ENCODE measurements around the gene SPATS2. TPM values are rescaled to one million over a fixed set of nuclear protein-coding genes. Genes with fewer than 3 reads are reported as not detected.

SPATS2 gene
- total and polyA plus RNA-seq, 2 donors (not counting 3 experiments of a cell fraction or from before 2014, with no cell fraction given), result 55.8 to 66.5 TPM

GRCh38 chr12:49553512-49554088 is 186.3 kb downstream of the SPATS2 start:
- H3K27me3 ChIP-seq (ENCODE audit: control insufficient read depth in 2 of 2, insufficient read depth in 2 of 2, low read length in 2 of 2), result peaks cover 0 to 2% of the 10 kb centered on the region in 2 experiments
- dilution Hi-C loops (cut with MboI; ENCODE audit: extremely low pct_ligation_motif_present, low sequenced_read_pairs), result no loop called here
- no peak overlapping the region for H3K27ac ChIP-seq (ENCODE audit: insufficient read depth, low read depth, low read length)
- intact Hi-C loops (cut with micrococcal nuclease), result loop anchor here (1.0 kb wide), 1 partner anchor 27 kb away; no protein-coding TSS in a partner anchor
- H3K4me3 ChIP-seq (replicated peaks in 1 of 3; ENCODE audit: insufficient read depth in 1 of 3, low read depth in 1 of 3, low read length in 3 of 3), result no peak overlapping the region
- H4K20me1 ChIP-seq (replicated peaks; ENCODE audit: control insufficient read depth, extremely low read depth, insufficient read depth, low read length), result no peaks in the 10 kb centered on the region
- TF ChIP-seq GATA2 (IDR thresholded peaks at IDR 0.05; ENCODE audit: insufficient read depth, insufficient read length, low read depth, low read length) (no peak), MAX (IDR thresholded peaks at IDR 0.05; ENCODE audit: insufficient read depth, insufficient read length) (no peak), CTCF (IDR thresholded peaks at IDR 0.05; ENCODE audit: extremely low read depth in 1 of 2, insufficient read depth in 1 of 2, low read depth in 1 of 2, low read length in 2 of 2) (peak; percentile 30 to 34), JUN (IDR thresholded peaks at IDR 0.05; ENCODE audit: borderline replicate concordance, insufficient read depth, insufficient read length, low read depth) (no peak), MYC (IDR thresholded peaks at IDR 0.05; ENCODE audit: low read depth, low read length) (no peak)
- DNase-seq (ENCODE audit: low read depth, low spot score) (peak; percentile 44), FAIRE-seq (peak; percentile 57)
- H3K4me2 ChIP-seq (ENCODE audit: insufficient read depth, low read length), result no peak overlapping the region
- peaks cover 0 to 7% of the 10 kb centered on the region in 2 experiments for H3K36me3 ChIP-seq (ENCODE audit: control insufficient read depth in 2 of 2, extremely low read depth in 1 of 2, insufficient read depth in 2 of 2, low read length in 2 of 2)
- H3K9me3 ChIP-seq (replicated peaks; ENCODE audit: control insufficient read depth, insufficient read depth, low read length), result no peaks in the 10 kb centered on the region
- H3K4me1 ChIP-seq (ENCODE audit: control insufficient read depth, extremely low read depth, insufficient read depth, low read length), result peaks cover 6% of the 10 kb centered on the region
- H3K9me1 ChIP-seq (replicated peaks; ENCODE audit: control insufficient read depth, extremely low read depth, insufficient read depth, low read length), result no peaks in the 10 kb centered on the region
- H3K9ac ChIP-seq (replicated peaks; ENCODE audit: extremely low read depth, insufficient read depth, low read length), result no peak overlapping the region
- no peak overlapping the region for H2AFZ ChIP-seq (ENCODE audit: low read depth, low read length)
- no peaks in the 10 kb centered on the region for H3K79me2 ChIP-seq (ENCODE audit: control insufficient read depth, insufficient read depth, low read length)
- POLR2A ChIA-PET, result interaction anchor here (0.6 kb wide), 1 partner anchor 70 kb away, joined by 5 read pairs; the partner anchor contains the start of gene PRPF40B
- no TSS peak for BruUV-seq (replicated peaks)
- CTCF ChIA-PET, result interaction anchor here (0.9 to 6.9 kb wide), 12 partner anchors 9 to 265 kb away, joined by 3 to 89 read pairs (median 6); partner anchors contain the start of genes KCNH3, PRPF40B and SPATS2

All from endothelial cell of umbilical vein (primary cell).